22Rv1 (cell line): ENCODE data around the gene ITFG2.

ENCODE experiments used
- ZFX ChIP-seq: fragments of 450-650 bp; IDR thresholded peaks from 2 replicates; pipeline ENCODE4 v1.6.1; 2017; ENCODE audit warnings: antibody characterized with exemption, borderline replicate concordance
- TF ChIP-seq, protein P1 (sequence below): fragments of 450-650 bp; IDR thresholded peaks from 2 replicates; pipeline ENCODE4 v1.5.1; 2017; ENCODE audit warnings: mild to moderate bottlenecking

DNA sequence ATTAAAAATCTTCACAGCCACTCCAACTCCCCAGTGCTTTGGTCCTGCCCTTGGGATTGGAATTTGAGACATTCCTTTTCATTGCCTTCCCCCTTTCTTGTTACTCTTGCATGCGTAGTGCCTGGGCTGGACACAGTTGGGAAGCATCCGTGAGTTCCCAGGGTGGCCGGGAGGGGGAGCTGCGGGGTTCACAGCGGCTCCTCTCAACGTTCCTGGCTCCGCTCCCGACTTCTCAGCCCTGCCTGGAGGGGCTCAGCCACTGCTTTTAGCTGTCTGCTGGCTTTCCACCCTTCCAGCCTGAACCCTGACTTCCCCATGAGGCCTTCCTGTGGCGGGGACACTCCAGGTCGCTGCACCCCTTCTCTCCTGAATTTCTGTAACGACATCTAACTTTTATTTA, 41.2 kb downstream of the ITFG2 start:
- TF ChIP-seq, protein P1, sequence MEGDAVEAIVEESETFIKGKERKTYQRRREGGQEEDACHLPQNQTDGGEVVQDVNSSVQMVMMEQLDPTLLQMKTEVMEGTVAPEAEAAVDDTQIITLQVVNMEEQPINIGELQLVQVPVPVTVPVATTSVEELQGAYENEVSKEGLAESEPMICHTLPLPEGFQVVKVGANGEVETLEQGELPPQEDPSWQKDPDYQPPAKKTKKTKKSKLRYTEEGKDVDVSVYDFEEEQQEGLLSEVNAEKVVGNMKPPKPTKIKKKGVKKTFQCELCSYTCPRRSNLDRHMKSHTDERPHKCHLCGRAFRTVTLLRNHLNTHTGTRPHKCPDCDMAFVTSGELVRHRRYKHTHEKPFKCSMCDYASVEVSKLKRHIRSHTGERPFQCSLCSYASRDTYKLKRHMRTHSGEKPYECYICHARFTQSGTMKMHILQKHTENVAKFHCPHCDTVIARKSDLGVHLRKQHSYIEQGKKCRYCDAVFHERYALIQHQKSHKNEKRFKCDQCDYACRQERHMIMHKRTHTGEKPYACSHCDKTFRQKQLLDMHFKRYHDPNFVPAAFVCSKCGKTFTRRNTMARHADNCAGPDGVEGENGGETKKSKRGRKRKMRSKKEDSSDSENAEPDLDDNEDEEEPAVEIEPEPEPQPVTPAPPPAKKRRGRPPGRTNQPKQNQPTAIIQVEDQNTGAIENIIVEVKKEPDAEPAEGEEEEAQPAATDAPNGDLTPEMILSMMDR: peak; percentile 97
- no peak for TF ChIP-seq ZFX
